HG02798 (cell line): Measurements from ENCODE around the gene USP4.
"Not testable (repeated sequence)": the region's sequence is repeated elsewhere in the genome, so short reads cannot be mapped to it uniquely, and the experiment has no call there.

ENCODE experiments used
- ATAC-seq: cut with Tn5 transposase; IDR thresholded peaks from one replicate; pipeline ENCODE4 v1.9.1; 2021; ENCODE audit warnings: mild to moderate bottlenecking; ENCODE audit not compliant: unreplicated experiment, poor library complexity

USP4 gene

GRCh38 chr3:49351521-49352011 is 11.7 kb upstream of the USP4 start:
- ATAC-seq = no peak

- no peak for ATAC-seq
Observed at GRCh38 chr3:49349348-49350114, 9.7 kb upstream of the USP4 start.

GRCh38 chr3:49348361-49348760 is 8.5 kb upstream of the USP4 start:
- not testable (repeated sequence) for ATAC-seq

- no peak for ATAC-seq
Observed at GRCh38 chr3:49346797-49347251, 7.0 kb upstream of the USP4 start.

DNA sequence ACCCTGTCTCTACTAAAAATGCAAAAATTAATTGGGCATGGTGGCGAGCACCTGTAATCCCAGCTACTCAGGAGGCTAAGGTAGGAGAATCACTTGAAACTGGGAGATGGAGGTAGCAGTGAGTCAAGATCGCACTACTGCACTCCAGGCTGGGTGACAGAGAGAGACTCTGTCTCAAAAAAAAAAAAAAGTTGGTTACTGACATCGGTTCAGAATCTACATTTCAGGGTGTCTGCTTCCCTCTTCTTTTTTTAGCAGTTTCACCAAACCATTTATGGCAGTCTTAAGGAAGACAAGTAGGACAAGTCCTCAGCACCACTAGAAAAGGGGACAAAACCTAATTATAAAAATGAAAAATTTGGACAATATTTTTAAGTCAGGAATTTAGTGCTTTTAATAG is 3.3 kb upstream of the USP4 start:
- ATAC-seq = no peak

DNA sequence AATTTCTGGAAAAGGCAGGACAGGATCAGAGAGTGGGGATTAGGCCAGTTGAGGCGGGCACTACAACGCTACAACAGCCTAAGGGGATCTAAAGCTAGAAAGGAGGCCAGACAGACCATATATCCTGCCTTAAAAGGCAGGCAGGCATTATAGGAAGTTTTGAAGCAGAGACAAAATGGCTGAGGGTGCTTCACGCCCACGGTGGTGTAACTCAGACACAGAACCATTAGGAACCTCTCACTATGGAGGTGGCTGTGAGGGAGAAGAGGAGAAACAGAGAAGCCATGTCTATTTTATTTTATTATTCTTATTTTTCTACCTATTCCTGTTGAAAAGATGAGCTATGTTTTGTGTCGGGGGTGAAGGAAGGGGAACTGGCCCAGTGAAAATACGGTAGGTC is 2.1 kb upstream of the USP4 start:
- ATAC-seq = no peak

DNA sequence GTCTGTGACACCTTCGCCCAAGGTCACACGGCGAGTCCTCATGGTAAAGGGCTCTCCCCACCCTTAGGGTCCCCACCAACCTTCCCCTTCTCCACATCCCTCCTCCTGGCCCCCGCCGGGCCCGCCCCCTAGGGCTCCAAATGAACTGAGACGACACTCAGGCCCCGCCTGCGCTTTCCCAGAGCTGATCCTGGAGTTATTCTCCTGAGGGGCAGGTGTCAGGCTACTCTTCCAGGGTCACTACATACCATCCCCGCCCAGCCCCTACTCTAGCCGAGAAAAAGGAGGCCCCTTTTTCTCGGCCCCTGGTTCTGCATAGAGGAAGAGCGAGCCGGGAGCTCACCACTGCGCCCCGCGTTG is 292 bp downstream of the USP4 start:
- ATAC-seq = no peak

DNA sequence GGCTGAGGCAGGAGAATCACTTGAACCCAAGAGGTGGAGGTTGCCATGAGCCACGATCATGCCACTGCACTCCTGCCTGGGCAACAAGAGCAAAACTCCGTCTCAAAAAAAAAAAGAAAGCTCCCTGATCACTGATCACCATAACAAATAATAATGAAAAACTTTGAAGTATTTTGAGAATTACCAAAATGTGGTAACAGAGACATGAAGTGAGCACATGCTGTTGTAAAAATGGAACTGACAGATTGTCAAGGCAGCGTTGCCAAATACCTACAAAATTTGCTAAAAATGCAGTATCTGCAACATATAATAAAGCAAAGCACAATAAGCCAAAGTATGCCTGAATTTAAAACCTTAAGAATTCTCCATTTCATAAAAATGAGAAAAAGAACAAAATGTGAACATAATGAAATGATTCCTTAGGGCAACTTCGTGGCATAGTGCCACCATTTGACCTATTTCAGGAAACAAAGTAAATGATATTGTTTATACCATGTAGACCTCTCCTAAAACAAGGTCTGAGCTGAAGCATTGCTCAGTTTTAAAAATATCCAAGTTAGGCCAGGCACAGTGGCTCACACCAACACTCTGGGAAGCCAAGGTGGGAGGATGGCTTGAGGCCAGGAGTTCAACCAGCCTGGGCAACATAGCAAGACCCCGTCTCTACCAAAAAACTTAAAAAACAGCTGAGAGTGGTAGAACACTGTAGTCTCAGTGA is 5.8 kb downstream of the USP4 start:
- ATAC-seq = no peak

DNA sequence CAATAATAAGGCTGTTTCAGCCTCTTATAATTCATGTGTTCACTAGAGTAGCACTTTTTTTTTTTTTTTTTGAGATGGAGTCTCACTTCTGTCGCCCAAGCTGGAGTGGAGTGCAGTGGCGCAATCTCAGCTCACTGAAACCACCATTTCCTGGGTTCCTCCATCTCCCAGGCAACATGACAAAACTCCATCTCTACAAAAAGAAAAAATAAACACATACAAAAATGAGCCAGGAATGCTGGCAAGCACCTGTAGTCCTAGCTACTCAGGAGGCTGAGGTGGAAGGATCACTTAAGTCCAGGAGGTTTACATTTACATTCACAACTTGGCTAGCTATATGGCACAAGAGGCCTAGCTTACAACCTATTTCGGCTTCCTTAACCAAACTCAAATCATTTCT is 6.8 kb downstream of the USP4 start:
- ATAC-seq = no peak

DNA sequence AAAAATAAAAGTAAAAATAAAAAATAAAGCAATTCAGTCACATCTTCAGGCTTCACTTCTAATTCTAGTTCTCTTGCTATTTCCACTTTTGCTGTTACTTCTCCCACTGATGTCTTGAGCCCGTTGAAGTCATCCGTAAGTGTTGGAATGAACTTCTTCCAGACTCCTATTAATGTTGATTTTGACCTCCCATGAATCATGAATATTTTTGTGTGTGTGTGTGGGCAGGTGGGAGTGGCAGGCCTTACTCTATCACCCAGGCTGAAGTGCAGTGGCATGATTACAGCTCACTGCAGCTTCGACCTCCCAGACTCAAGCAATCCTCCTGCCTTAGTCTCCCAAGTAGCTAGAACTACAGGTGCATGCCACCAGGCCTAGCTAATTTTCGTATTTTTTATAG is 10.7 kb downstream of the USP4 start:
- no peak for ATAC-seq

- ATAC-seq = not testable (repeated sequence)
Observed at GRCh38 chr3:49328350-49328749, 11.5 kb downstream of the USP4 start.

- ATAC-seq = no peak
Observed at GRCh38 chr3:49327485-49327884, 12.4 kb downstream of the USP4 start.

DNA sequence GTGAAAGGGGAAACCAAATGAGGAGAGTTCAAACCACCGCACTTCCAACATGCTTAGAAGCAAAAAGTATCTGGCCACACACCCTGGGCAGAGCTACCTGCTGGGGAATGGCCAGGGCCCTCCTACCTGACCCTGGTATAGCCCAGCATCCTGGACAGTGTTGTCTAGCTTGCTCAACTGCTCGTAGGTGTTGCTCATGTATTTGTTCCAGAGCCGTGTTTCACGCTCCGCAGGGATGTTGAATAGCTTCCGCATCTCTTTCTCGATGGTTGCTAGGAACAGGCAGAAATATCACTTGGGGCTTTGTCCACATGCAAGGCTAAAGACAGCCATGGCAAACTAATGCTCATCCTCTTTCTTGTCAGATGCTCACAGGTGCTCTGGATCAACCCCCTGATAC is 15.1 kb downstream of the USP4 start:
- ATAC-seq = no peak

GRCh38 chr3:49316696-49317457 is 23.0 kb downstream of the USP4 start:
- ATAC-seq = no peak

DNA sequence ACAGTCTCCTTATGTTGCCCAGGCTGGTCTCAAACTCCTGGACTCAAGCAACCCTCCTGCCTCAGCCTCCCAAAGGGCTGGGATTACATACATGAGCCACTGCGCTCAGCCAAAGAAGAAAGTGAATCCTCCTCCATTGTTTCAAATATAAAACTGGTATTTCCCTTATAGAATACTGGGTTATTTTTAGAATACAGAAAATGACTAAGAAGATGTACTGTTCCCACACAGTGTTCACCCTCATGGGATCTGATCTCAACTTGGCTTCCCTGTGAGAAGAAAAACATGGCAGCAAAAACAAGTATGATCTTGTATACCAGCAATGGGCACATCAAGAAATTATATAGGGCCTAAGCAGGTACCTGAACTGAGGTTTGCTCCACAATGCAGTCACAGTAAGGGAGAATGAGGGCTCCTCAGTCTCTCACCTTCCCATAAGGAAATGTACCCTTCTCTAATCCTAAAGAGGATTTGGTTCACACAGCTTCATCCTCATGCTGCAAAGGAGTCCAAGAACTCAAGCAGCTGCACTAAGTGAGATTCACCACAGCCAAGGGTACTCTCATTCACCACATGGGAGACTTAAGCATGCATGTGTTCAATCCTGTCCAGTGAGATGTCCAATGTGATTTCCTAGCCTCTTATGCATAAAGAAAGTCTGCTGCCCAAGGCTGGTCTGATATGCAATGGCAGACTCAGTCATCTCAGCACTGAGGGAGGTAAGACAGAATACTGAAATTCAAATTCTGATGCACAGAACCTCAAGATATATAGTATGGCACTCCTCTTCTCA is 25.8 kb downstream of the USP4 start:
- no peak for ATAC-seq

DNA sequence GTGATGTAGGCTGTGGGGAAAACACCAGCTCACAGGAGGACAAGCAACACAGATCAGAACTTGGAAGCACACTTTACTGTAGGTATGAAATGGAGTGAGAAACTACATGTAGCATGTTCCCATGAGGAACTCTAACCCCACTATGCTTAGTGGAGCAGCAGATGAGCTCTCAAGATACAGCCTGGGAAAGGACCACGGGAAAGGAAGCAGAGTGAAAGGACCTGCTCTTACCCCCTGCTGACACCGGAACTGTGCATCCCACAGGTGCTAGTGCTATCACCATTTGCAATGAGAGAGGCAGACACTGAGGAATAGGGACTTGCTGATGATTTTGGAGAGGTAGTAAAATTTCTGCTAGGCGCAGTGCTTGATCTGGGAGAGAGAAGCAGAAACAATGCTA is 28.6 kb downstream of the USP4 start:
- ATAC-seq = no peak

GRCh38 chr3:49310677-49311076 is 29.2 kb downstream of the USP4 start:
- ATAC-seq = no peak

DNA sequence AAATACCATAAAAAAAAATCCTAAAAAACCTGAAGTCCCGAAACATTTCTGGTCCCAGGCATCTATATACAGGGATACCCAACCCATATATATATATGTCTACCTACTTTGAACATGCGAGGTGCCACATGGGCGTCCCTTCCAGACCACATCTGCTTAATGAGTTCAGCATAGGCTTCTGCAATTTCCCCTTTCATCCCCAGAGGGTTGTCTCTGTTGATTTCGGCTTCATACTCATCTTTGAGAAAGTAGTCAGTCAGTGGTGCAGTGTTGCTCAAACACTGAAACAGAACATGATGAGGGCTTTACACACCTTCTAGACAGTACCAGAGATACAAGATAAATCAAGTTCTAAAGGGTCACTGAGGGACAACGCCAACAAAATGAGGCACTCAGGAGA is 34.2 kb downstream of the USP4 start:
- no peak for ATAC-seq

DNA sequence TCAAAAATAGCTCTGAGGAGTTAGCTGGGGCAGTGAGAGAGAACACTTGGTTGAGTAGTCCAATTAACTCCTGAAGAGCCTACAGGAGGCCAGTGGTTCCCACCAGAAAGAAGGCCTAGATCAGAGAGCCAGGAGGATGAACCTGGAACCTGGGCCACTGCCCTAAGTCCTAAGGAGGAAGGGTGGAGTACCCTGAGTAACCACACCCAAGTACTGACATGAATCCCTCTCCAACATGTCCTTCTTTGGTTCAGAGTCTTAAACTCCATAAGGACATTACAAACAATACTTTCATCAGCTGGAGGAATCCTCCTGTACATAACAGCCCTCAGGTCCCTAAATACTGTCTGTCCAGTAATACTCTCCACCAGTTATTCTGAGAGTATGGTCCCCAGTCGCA is 37.2 kb downstream of the USP4 start:
- ATAC-seq = no peak

DNA sequence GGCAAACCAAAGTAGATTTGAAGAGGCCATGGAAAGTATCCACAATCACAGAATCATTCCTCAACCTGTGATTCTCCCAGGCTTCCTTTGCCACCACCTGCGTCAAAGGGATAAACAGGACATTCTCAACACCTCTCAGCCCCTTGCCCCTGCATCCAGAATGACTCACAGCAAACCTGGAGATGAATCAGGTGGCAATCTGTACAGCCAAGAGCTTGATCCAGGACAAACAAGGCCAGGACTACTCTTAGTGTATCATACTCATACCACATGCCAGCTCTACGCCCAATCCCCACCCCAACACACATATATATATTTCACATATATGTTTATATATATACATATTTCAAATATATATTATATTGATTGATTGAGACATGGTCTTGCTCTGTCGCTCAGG is 39.3 kb downstream of the USP4 start:
- no peak for ATAC-seq
